WTC11 (cell line): ENCODE measurements around the gene DAPK3. TPM values are rescaled to one million over a fixed set of nuclear protein-coding genes. Genes with fewer than 3 reads are reported as not detected.
A peak's percentile ranks its signal among the peaks of the same experiment; 100 is the strongest.

Source experiments
- ATAC-seq: fragments of 200-7000 bp; cut with Tn5 transposase; 2 replicates; pipeline ENCODE4 v1.10.0; 2021; ENCODE audit warnings: mild to moderate bottlenecking, moderate library complexity
- CTCF ChIA-PET: fragments of 300-600 bp; sonication (Branson Sonifier 250); formaldehyde crosslinking; loops from one replicate; lab custom pipeline; 2021; ENCODE audit warnings: antibody characterized with exemption; lab: Charles Lee
- POLR2A ChIA-PET: fragments of 350-600 bp; sonication (Branson Sonifier 250); formaldehyde crosslinking; loops from one replicate; lab custom pipeline; 2021; ENCODE audit warnings: antibody characterized with exemption; lab: Charles Lee
- DNase-seq: peaks from one replicate; pipeline ENCODE4 v3.0.0; 2021; ENCODE audit warnings: low spot score
- H3K27ac Mint-ChIP-seq: 2 replicates; pipeline ENCODE4 v1.8.0; 2021; ENCODE audit warnings: mixed read lengths
- H3K27me3 Mint-ChIP-seq: 2 replicates; pipeline ENCODE4 v1.8.0; 2021; ENCODE audit warnings: low read depth, mild to moderate bottlenecking, moderate library complexity, mixed read lengths
- H3K36me3 Mint-ChIP-seq: 2 replicates; pipeline ENCODE4 v1.8.0; 2021; ENCODE audit warnings: mixed read lengths
- H3K4me1 Mint-ChIP-seq: 2 replicates; pipeline ENCODE4 v1.8.0; 2022; ENCODE audit warnings: mixed read lengths
- H3K4me3 Mint-ChIP-seq: 2 replicates; pipeline ENCODE4 v1.8.0; 2021; ENCODE audit warnings: mild to moderate bottlenecking, moderate library complexity, mixed read lengths
- H3K9me3 Mint-ChIP-seq: 2 replicates; pipeline ENCODE4 v1.8.0; 2021; ENCODE audit warnings: mixed read lengths
- ESRRA ChIP-seq: sonication (generic); formaldehyde crosslinking; IDR thresholded peaks from 2 replicates; pipeline ENCODE4 v1.8.1; 2022; ENCODE audit warnings: mild to moderate bottlenecking, missing genetic modification reagents, borderline replicate concordance
- FOXK1 ChIP-seq: sonication (generic); formaldehyde crosslinking; IDR thresholded peaks from 2 replicates; pipeline ENCODE4 v1.8.0; 2022; ENCODE audit warnings: mild to moderate bottlenecking, moderate library complexity, missing genetic modification reagents
- JUN ChIP-seq: sonication (generic); formaldehyde crosslinking; IDR thresholded peaks from 2 replicates; pipeline ENCODE4 v1.8.0; 2023; ENCODE audit warnings: mild to moderate bottlenecking, missing genetic modification reagents
- KAT7 ChIP-seq: sonication (generic); formaldehyde crosslinking; IDR thresholded peaks from 2 replicates; pipeline ENCODE4 v1.8.1; 2023; ENCODE audit warnings: missing genetic modification reagents, mild to moderate bottlenecking, borderline replicate concordance
- NFATC4 ChIP-seq: fragments of 250-450 bp; sonication (Bioruptor Pico); IDR thresholded peaks from 2 replicates; pipeline ENCODE4 v1.9.0; 2021; ENCODE audit warnings: mild to moderate bottlenecking
- NR1H2 ChIP-seq: sonication (generic); formaldehyde crosslinking; IDR thresholded peaks from 2 replicates; pipeline ENCODE4 v1.9.0; 2021; ENCODE audit warnings: mild to moderate bottlenecking, moderate library complexity, missing genetic modification reagents
- RELA ChIP-seq: sonication (generic); formaldehyde crosslinking; IDR thresholded peaks from 2 replicates; pipeline ENCODE4 v1.8.1; 2022; ENCODE audit warnings: missing genetic modification reagents, mild to moderate bottlenecking, borderline replicate concordance
- SMAD3 ChIP-seq: sonication (generic); formaldehyde crosslinking; IDR thresholded peaks from 2 replicates; pipeline ENCODE4 v1.8.0; 2022; ENCODE audit warnings: missing genetic modification reagents, mild to moderate bottlenecking, borderline replicate concordance
- TEAD1 ChIP-seq: sonication (generic); formaldehyde crosslinking; IDR thresholded peaks from 2 replicates; pipeline ENCODE4 v1.8.0; 2022; ENCODE audit warnings: mild to moderate bottlenecking, missing genetic modification reagents
- ZNF121 ChIP-seq: sonication (generic); formaldehyde crosslinking; IDR thresholded peaks from 2 replicates; pipeline ENCODE4 v1.8.0; 2023; ENCODE audit warnings: missing genetic modification reagents
- ZNF219 ChIP-seq: sonication (generic); formaldehyde crosslinking; IDR thresholded peaks from 2 replicates; pipeline ENCODE4 v1.8.0; 2023; ENCODE audit warnings: missing genetic modification reagents, mild to moderate bottlenecking, borderline replicate concordance
- ZNF317 ChIP-seq: sonication (generic); formaldehyde crosslinking; IDR thresholded peaks from 2 replicates; pipeline ENCODE4 v1.8.1; 2023; ENCODE audit warnings: low read depth, mild to moderate bottlenecking, moderate library complexity, missing genetic modification reagents, borderline replicate concordance
- ZNF396 ChIP-seq: fragments of 250-450 bp; sonication (Bioruptor Pico); IDR thresholded peaks from 2 replicates; pipeline ENCODE4 v1.8.0; 2021; ENCODE audit warnings: mild to moderate bottlenecking, moderate library complexity, borderline replicate concordance
- ZNF671 ChIP-seq: fragments of 250-450 bp; sonication (Bioruptor Pico); IDR thresholded peaks from 2 replicates; pipeline ENCODE4 v1.8.0; 2021; ENCODE audit warnings: mild to moderate bottlenecking
- total RNA-seq: library from RNA; stranded (reverse); gene quantifications from 3 replicates; pipeline ENCODE4 v1.2.3, GENCODE V29; 2021
- TF ChIP-seq, protein P1 (sequence below): sonication (generic); formaldehyde crosslinking; IDR thresholded peaks from 2 replicates; pipeline ENCODE4 v1.8.1; 2023; ENCODE audit warnings: mild to moderate bottlenecking, moderate library complexity, missing genetic modification reagents
- TF ChIP-seq, protein P2 (sequence below): sonication (generic); formaldehyde crosslinking; IDR thresholded peaks from 2 replicates; pipeline ENCODE4 v1.8.1; 2023; ENCODE audit warnings: mild to moderate bottlenecking, missing genetic modification reagents, moderate library complexity
- TF ChIP-seq, protein P3 (sequence below): sonication (generic); formaldehyde crosslinking; IDR thresholded peaks from 2 replicates; pipeline ENCODE4 v1.8.1; 2022; ENCODE audit warnings: mild to moderate bottlenecking, moderate library complexity, missing genetic modification reagents
- TF ChIP-seq, protein P4 (sequence below): sonication (generic); formaldehyde crosslinking; conservative IDR thresholded peaks from 2 replicates; pipeline ENCODE4 v1.8.1; 2023; ENCODE audit warnings: mild to moderate bottlenecking, low read depth, missing genetic modification reagents, moderate library complexity
- TF ChIP-seq, protein P5 (sequence below): sonication (generic); formaldehyde crosslinking; IDR thresholded peaks from 2 replicates; pipeline ENCODE4 v1.8.1; 2022; ENCODE audit warnings: missing genetic modification reagents, borderline replicate concordance
- TF ChIP-seq, protein P6 (sequence below): sonication (generic); formaldehyde crosslinking; IDR thresholded peaks from 2 replicates; pipeline ENCODE4 v1.8.0; 2023; ENCODE audit warnings: missing genetic modification reagents, mild to moderate bottlenecking, borderline replicate concordance

DAPK3 gene
- total RNA-seq, 1 experiment from 2014 or later: 73.5 TPM

DNA sequence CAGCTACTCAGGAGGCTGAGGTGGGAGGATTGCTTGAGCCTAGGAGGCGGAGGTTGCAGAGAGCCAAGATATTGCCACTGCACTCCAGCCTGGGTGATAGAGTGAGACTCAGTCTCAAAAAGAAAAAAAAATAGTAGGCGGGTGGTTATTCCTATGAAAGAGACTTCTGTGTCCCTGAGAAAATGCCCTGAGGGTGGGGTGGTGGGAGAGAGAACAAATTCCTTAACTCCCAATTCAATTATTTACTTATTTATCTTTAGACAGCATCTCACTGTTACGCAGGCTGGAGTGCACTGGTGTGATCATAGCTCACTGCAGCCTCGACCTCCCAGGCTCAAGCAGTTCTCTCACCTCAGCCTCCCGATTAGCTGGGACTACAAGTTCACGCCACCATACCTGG is 24.7 kb upstream of the DAPK3 start:
- DNase-seq: no peak
- no peak for ATAC-seq
- no peak overlapping the region for H3K4me3 Mint-ChIP-seq
- H3K27ac Mint-ChIP-seq: no peak overlapping the region
- CTCF ChIA-PET: no interaction called here
- TF ChIP-seq ESRRA: no peak
- TF ChIP-seq ZNF219: no peak
- no peak for TF ChIP-seq JUN (CRISPR knock-in tag)
- TF ChIP-seq, protein P1, sequence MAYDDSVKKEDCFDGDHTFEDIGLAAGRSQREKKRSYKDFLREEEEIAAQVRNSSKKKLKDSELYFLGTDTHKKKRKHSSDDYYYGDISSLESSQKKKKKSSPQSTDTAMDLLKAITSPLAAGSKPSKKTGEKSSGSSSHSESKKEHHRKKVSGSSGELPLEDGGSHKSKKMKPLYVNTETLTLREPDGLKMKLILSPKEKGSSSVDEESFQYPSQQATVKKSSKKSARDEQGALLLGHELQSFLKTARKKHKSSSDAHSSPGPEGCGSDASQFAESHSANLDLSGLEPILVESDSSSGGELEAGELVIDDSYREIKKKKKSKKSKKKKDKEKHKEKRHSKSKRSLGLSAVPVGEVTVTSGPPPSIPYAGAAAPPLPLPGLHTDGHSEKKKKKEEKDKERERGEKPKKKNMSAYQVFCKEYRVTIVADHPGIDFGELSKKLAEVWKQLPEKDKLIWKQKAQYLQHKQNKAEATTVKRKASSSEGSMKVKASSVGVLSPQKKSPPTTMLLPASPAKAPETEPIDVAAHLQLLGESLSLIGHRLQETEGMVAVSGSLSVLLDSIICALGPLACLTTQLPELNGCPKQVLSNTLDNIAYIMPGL: no peak
- no peak for TF ChIP-seq SMAD3
- no peak for TF ChIP-seq RELA (CRISPR knock-in tag)
- TF ChIP-seq FOXK1: no peak
- no peak for TF ChIP-seq NR1H2 (CRISPR knock-in tag)
- no peak for TF ChIP-seq ZNF121
- TF ChIP-seq ZNF317 (CRISPR knock-in tag): no peak
- TF ChIP-seq, protein P2, sequence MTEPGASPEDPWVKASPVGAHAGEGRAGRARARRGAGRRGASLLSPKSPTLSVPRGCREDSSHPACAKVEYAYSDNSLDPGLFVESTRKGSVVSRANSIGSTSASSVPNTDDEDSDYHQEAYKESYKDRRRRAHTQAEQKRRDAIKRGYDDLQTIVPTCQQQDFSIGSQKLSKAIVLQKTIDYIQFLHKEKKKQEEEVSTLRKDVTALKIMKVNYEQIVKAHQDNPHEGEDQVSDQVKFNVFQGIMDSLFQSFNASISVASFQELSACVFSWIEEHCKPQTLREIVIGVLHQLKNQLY (CRISPR knock-in tag): no peak
- TF ChIP-seq, protein P3, sequence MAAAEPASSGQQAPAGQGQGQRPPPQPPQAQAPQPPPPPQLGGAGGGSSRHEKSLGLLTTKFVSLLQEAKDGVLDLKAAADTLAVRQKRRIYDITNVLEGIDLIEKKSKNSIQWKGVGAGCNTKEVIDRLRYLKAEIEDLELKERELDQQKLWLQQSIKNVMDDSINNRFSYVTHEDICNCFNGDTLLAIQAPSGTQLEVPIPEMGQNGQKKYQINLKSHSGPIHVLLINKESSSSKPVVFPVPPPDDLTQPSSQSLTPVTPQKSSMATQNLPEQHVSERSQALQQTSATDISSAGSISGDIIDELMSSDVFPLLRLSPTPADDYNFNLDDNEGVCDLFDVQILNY: no peak
- no peak for TF ChIP-seq KAT7 (CRISPR knock-in tag)
- TF ChIP-seq TEAD1 (CRISPR knock-in tag): no peak
- TF ChIP-seq, protein P4, sequence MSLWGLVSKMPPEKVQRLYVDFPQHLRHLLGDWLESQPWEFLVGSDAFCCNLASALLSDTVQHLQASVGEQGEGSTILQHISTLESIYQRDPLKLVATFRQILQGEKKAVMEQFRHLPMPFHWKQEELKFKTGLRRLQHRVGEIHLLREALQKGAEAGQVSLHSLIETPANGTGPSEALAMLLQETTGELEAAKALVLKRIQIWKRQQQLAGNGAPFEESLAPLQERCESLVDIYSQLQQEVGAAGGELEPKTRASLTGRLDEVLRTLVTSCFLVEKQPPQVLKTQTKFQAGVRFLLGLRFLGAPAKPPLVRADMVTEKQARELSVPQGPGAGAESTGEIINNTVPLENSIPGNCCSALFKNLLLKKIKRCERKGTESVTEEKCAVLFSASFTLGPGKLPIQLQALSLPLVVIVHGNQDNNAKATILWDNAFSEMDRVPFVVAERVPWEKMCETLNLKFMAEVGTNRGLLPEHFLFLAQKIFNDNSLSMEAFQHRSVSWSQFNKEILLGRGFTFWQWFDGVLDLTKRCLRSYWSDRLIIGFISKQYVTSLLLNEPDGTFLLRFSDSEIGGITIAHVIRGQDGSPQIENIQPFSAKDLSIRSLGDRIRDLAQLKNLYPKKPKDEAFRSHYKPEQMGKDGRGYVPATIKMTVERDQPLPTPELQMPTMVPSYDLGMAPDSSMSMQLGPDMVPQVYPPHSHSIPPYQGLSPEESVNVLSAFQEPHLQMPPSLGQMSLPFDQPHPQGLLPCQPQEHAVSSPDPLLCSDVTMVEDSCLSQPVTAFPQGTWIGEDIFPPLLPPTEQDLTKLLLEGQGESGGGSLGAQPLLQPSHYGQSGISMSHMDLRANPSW (CRISPR knock-in tag): no peak
- no peak for TF ChIP-seq ZNF671 (CRISPR knock-in tag)
- no peak for TF ChIP-seq NFATC4
- no peak for TF ChIP-seq ZNF396 (CRISPR knock-in tag)
- TF ChIP-seq, all 79 proteins: peak for 0
- H3K4me1 Mint-ChIP-seq: no peaks in the 10 kb centered on the region
- peaks cover 22% of the 10 kb centered on the region for H3K27me3 Mint-ChIP-seq
- peaks cover 5% of the 10 kb centered on the region for H3K9me3 Mint-ChIP-seq
- POLR2A ChIA-PET: no interaction called here
- H3K36me3 Mint-ChIP-seq: no peaks in the 10 kb centered on the region

DNA sequence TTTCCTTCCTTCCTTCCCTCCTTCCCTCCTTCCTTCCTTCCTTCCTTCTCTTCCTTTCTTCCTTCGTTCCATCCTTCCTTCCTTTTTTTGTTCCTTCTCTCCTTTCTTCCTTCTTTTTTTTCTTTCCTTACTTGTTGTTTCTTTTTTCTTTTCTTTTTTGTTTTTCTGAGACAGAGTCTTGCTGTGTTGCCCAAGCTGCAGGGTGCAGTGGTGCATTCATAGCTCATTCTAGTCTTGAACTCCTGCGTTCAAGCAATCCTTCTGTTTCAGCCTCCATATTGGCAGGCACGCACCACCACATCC is 19.9 kb upstream of the DAPK3 start:
- ATAC-seq (no peak), DNase-seq (no peak)
- H3K4me1 Mint-ChIP-seq: peaks cover 14% of the 10 kb centered on the region
- H3K36me3 Mint-ChIP-seq: no peaks in the 10 kb centered on the region
- TF ChIP-seq, protein P5, sequence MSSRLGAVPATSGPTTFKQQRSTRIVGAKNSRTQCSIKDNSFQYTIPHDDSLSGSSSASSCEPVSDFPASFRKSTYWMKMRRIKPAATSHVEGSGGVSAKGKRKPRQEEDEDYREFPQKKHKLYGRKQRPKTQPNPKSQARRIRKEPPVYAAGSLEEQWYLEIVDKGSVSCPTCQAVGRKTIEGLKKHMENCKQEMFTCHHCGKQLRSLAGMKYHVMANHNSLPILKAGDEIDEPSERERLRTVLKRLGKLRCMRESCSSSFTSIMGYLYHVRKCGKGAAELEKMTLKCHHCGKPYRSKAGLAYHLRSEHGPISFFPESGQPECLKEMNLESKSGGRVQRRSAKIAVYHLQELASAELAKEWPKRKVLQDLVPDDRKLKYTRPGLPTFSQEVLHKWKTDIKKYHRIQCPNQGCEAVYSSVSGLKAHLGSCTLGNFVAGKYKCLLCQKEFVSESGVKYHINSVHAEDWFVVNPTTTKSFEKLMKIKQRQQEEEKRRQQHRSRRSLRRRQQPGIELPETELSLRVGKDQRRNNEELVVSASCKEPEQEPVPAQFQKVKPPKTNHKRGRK (CRISPR knock-in tag): 0 out of 2 replicates have a peak, but pooled peaks have one; percentile 97
- TF ChIP-seq, protein P6, sequence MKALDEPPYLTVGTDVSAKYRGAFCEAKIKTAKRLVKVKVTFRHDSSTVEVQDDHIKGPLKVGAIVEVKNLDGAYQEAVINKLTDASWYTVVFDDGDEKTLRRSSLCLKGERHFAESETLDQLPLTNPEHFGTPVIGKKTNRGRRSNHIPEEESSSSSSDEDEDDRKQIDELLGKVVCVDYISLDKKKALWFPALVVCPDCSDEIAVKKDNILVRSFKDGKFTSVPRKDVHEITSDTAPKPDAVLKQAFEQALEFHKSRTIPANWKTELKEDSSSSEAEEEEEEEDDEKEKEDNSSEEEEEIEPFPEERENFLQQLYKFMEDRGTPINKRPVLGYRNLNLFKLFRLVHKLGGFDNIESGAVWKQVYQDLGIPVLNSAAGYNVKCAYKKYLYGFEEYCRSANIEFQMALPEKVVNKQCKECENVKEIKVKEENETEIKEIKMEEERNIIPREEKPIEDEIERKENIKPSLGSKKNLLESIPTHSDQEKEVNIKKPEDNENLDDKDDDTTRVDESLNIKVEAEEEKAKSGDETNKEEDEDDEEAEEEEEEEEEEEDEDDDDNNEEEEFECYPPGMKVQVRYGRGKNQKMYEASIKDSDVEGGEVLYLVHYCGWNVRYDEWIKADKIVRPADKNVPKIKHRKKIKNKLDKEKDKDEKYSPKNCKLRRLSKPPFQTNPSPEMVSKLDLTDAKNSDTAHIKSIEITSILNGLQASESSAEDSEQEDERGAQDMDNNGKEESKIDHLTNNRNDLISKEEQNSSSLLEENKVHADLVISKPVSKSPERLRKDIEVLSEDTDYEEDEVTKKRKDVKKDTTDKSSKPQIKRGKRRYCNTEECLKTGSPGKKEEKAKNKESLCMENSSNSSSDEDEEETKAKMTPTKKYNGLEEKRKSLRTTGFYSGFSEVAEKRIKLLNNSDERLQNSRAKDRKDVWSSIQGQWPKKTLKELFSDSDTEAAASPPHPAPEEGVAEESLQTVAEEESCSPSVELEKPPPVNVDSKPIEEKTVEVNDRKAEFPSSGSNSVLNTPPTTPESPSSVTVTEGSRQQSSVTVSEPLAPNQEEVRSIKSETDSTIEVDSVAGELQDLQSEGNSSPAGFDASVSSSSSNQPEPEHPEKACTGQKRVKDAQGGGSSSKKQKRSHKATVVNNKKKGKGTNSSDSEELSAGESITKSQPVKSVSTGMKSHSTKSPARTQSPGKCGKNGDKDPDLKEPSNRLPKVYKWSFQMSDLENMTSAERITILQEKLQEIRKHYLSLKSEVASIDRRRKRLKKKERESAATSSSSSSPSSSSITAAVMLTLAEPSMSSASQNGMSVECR (CRISPR knock-in tag): no peak
- H3K9me3 Mint-ChIP-seq: peaks cover 6% of the 10 kb centered on the region
- CTCF ChIA-PET: interaction anchor here (1.6 to 2.4 kb wide), 3 partner anchors 17 to 150 kb away, joined by 5 to 8 read pairs (median 5); partner anchors contain the start of gene PIAS4
- no peak overlapping the region for H3K27ac Mint-ChIP-seq
- peaks cover 21% of the 10 kb centered on the region for H3K27me3 Mint-ChIP-seq
- POLR2A ChIA-PET: no interaction called here
- no peak overlapping the region for H3K4me3 Mint-ChIP-seq
